Bone marrow (tissue), 2 donors: ENCODE data around the gene AKR1C2.
"Not testable (repeated sequence)": the region's sequence is repeated elsewhere in the genome, so short reads cannot be mapped to it uniquely, and the experiment has no call there.

Experiments used
- DNase-seq, 2 donors: peaks; one replicate each; lab custom pipeline; 2025; lab: John Stamatoyannopoulos, UW

Gene AKR1C2

GRCh38 chr10:4988000-4988641 lies 15.5 kb downstream of the AKR1C2 start:
- not testable (repeated sequence) for DNase-seq

DNA sequence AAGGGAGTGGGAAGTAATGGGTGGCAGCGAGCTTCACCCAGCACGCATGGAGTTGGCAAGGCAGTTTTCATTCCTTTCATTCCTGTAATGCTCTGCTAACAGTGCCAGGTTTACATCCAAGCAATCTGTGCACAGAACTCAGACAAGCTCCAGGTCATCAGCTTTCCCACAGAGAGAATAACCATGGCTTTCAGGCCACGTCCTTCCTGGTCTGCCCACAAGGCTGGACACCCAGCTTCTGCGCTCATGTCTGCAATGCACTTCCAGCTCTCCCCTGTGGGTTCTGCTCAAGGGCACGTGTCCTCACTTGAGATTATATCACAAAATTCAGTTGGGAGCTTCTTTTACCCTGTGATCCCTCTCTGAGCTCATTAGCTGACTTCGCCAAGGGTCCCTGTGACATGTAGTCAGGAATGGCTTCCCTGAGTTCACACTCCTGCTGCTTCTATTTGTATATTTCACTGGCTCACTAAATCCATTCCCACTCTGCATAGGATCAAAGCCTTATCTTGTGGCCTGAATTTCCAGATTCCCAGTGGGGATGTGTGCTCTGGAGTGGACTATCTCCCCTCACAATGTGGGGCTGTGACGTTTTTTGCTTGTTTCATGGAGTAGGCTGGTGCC lies 18.6 kb downstream of the AKR1C2 start:
- DNase-seq: no peak

- no peak for DNase-seq
Observed at GRCh38 chr10:4984223-4984622, 19.4 kb downstream of the AKR1C2 start.

DNA sequence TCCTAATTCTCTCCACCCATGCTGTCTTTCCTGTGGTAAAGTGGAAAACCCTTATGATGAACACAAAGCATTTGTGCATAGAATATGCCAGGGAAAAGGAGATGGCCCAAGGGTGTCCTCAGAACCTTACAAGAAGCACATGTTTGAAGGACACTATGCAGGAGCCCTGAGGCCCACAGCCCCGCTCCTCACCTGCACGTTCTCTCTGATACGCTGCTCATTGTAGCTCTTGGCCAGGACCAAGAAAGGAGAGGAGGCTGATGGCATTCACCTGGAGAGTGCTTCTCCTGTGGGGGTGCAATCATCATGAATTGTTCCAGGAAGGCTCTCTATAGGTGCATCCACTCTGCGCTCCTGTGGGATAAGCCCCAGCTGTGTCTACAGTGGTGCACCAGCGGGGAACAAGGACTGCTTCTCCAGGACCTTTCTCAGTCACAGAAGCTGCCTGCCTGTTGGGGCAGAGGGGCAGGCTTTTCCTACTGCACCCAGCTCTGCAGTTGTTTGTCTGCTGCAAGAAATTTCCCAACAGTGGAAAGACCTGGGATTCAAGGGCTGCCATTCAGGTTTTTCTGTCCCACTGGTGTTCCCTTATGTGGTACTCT lies 19.9 kb downstream of the AKR1C2 start:
- no peak for DNase-seq

GRCh38 chr10:4982764-4983226 lies 20.9 kb downstream of the AKR1C2 start:
- DNase-seq: no peak

- peak in 1 of 2 donors; percentile 25 for DNase-seq
Observed at GRCh38 chr10:4981722-4982471, 21.8 kb downstream of the AKR1C2 start.

- no peak for DNase-seq
Observed at GRCh38 chr10:4980793-4981192, 22.9 kb downstream of the AKR1C2 start.

DNA sequence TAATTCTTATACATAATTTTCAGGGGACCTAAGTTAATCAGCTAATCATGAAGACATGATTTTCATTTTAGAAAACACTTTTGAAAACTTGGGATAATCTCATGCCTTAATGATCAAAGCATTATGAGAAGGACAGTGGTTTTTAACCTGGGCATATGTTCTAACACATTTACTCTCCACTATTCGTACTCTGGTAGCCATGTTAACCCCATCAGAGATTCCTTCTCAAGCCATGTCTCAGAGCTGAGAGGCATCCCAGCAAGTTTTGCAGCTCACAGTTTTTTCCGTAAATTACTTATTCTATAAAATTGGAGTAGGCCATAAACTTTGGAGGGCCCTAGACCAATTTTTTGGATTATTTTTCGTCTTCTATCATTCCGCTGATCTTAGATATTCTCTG lies 24.8 kb downstream of the AKR1C2 start:
- DNase-seq: no peak

GRCh38 chr10:4977025-4977424 lies 26.6 kb downstream of the AKR1C2 start:
- DNase-seq: no peak

DNA sequence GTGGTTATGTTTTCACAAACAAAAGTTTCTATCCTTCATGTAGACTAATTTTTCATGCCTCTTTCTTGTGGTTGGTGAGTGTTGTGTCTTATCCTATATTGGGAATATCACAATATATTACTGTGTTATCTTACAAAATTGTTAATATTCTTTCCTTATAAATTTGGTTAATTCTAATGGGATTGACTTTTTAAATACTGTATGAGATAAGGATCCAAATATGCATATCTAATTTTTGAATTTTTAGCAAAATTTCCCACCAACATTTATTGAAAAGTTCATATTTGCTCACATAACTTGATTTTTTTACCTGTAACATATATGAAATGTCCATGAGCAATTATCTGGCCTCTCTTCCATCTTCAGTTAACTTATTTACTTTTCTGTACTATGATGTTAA lies 29.3 kb downstream of the AKR1C2 start:
- not testable (repeated sequence) for DNase-seq

GRCh38 chr10:4973294-4973693 lies 30.4 kb downstream of the AKR1C2 start:
- DNase-seq: not testable (repeated sequence)

- DNase-seq: not testable (repeated sequence)
Observed at GRCh38 chr10:4972369-4973142, 31.1 kb downstream of the AKR1C2 start.

DNA sequence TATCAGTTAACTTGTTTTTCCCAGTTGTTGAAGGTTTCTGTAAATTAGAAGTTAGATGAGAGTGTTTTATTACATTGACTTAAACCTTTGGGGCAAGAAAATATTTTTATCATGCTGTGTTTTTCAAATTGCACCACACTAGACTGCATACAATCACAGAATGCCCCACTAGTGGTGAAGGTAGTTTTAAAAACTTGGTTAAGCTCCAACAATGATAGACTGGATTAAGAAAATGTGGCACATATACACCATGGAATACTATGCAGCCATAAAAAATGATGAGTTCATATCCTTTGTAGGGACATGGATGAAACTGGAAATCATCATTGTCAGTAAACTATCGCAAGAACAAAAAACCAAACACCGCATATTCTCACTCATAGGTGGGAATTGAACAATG lies 33.3 kb downstream of the AKR1C2 start:
- not testable (repeated sequence) for DNase-seq

- DNase-seq: not testable (repeated sequence)
Observed at GRCh38 chr10:4969289-4969688, 34.4 kb downstream of the AKR1C2 start.

DNA sequence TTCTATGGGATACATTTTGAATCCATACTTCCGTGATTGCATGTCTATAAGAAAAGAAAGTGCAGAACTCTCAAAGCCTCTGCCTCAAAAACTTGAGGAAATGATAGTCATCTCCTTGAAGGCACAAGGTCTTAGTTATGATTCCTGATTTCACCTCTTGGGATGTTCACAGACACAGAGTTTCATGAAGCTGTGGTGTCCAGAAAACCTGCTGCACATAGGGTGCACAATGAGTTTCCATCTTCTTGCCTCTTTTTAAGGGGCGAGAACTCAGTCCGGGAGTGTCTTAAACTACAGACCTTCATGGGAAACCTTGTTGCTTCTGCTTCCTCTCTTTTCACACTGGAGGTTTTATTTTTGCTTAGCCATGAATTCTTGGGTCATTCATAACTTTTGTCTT lies 36.5 kb downstream of the AKR1C2 start:
- DNase-seq: not testable (repeated sequence)

DNA sequence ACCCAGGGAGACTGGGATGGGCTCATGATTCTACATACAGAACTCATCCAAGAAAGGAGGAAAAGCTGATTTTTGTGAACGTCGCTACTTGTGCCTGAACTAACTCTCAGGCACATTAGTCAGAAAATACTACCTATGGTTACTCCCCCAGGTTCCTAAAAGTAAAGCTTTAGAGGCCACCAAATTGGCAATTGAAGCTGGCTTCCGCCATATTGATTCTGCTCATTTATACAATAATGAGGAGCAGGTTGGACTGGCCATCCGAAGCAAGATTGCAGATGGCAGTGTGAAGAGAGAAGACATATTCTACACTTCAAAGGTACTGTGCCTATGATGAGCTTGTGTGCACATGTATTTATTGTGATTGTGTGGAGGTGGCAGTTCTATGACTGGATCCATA lies 37.9 kb downstream of the AKR1C2 start:
- not testable (repeated sequence) for DNase-seq

- DNase-seq: not testable (repeated sequence)
Observed at GRCh38 chr10:4963815-4964154, 39.9 kb downstream of the AKR1C2 start.

- not testable (repeated sequence) for DNase-seq
Observed at GRCh38 chr10:4962876-4963814, 40.5 kb downstream of the AKR1C2 start, which contains the start of gene AKR1C1. Gene AKR1C1, plus strand, starts transcription at chr10:4963415. Its CDS starts 30 bp downstream, at chr10:4963445.

DNA sequence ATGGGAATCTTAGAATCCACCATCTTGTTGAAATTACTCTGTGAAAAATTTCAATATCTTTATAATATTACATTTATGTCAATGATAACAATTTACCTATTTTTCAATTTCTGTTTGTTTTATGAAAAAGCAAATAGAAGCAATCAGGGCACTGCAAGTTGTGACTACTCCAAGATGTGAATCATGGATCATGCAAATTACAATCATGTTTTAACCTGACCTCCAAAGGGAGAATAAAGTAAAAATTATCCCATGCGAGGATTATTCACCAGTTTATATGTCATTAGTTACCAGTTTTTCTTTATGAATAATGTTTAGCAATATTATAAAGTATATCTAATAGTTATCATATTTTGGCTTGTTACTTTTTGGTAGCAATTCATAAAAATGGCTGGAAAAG lies 41.3 kb downstream of the AKR1C2 start:
- not testable (repeated sequence) for DNase-seq

GRCh38 chr10:4961558-4961957 lies 42.1 kb downstream of the AKR1C2 start:
- not testable (repeated sequence) for DNase-seq
